ENCODE measurements around the gene RBPMS2.

Gene RBPMS2

GRCh38 chr15:64782751-64783150 is 7.4 kb upstream of the RBPMS2 start:
- no peak for DNase-seq (ENCODE audit: low read depth in 2 of 2)

- no peak for DNase-seq (ENCODE audit: low read depth in 2 of 2)
These were observed 5.9 kb upstream of the RBPMS2 start for GRCh38 chr15:64781299-64781698.

GRCh38 chr15:64780600-64781156 is 5.3 kb upstream of the RBPMS2 start:
- DNase-seq (ENCODE audit: low read depth in 2 of 2), result no peak

GRCh38 chr15:64779630-64780029 is 4.2 kb upstream of the RBPMS2 start:
- DNase-seq (ENCODE audit: low read depth in 2 of 2), result no peak

- no peak for DNase-seq (ENCODE audit: low read depth in 2 of 2)
These were observed 3.6 kb upstream of the RBPMS2 start for GRCh38 chr15:64779024-64779423.

GRCh38 chr15:64776402-64776786 is 1.0 kb upstream of the RBPMS2 start:
- DNase-seq (ENCODE audit: low read depth in 2 of 2), result no peak

GRCh38 chr15:64774629-64775493 is 528 bp downstream of the RBPMS2 start:
- no peak for DNase-seq (ENCODE audit: low read depth in 2 of 2)

- no peak for DNase-seq (ENCODE audit: low read depth in 2 of 2)
These were observed 1.3 kb downstream of the RBPMS2 start for GRCh38 chr15:64774037-64774628.

- no peak for DNase-seq (ENCODE audit: low read depth in 2 of 2)
These were observed 1.8 kb downstream of the RBPMS2 start for GRCh38 chr15:64773606-64774005.

- no peak for DNase-seq (ENCODE audit: low read depth in 2 of 2)
These were observed 2.4 kb downstream of the RBPMS2 start for GRCh38 chr15:64772964-64773363.

GRCh38 chr15:64772488-64772887 is 2.9 kb downstream of the RBPMS2 start:
- DNase-seq (ENCODE audit: low read depth in 2 of 2), result no peak

- DNase-seq (ENCODE audit: low read depth in 2 of 2), result no peak
These were observed 4.8 kb downstream of the RBPMS2 start for GRCh38 chr15:64770626-64771025.

- no peak for DNase-seq (ENCODE audit: low read depth in 2 of 2)
These were observed 8.2 kb downstream of the RBPMS2 start for GRCh38 chr15:64767203-64767602.

- DNase-seq (ENCODE audit: low read depth in 2 of 2), result no peak
These were observed 9.3 kb downstream of the RBPMS2 start for GRCh38 chr15:64766058-64766457.

GRCh38 chr15:64763874-64764273 is 11.5 kb downstream of the RBPMS2 start:
- DNase-seq (ENCODE audit: low read depth in 2 of 2), result no peak

- DNase-seq (ENCODE audit: low read depth in 2 of 2), result no peak
These were observed 11.9 kb downstream of the RBPMS2 start for GRCh38 chr15:64763462-64763861.

GRCh38 chr15:64763021-64763420 is 12.4 kb downstream of the RBPMS2 start:
- DNase-seq (ENCODE audit: low read depth in 2 of 2), result no peak

- no peak for DNase-seq (ENCODE audit: low read depth in 2 of 2)
These were observed 12.8 kb downstream of the RBPMS2 start for GRCh38 chr15:64762546-64762945.

- DNase-seq (ENCODE audit: low read depth in 2 of 2), result no peak
These were observed 14.2 kb downstream of the RBPMS2 start for GRCh38 chr15:64761156-64761555.

- DNase-seq (ENCODE audit: low read depth in 2 of 2), result no peak
These were observed 15.3 kb downstream of the RBPMS2 start for GRCh38 chr15:64760056-64760455.

- no peak for DNase-seq (ENCODE audit: low read depth in 2 of 2)
These were observed 19.9 kb downstream of the RBPMS2 start for GRCh38 chr15:64755427-64755940.

- DNase-seq (ENCODE audit: low read depth in 2 of 2), result no peak
These were observed 20.5 kb downstream of the RBPMS2 start for GRCh38 chr15:64754663-64755426.

All from stimulated activated CD8-positive, alpha-beta memory T cell treated with anti-CD3 and anti-CD28 coated beads, Interleukin-7, amount 100 ng/mL, for 4 hours (primary cell).